ENCODE results near the gene DYNC1LI1. TPM values are rescaled to one million over a fixed set of nuclear protein-coding genes. Genes with fewer than 3 reads are reported as not detected.
"Not testable (repeated sequence)": the region's sequence is repeated elsewhere in the genome, so short reads cannot be mapped to it uniquely, and the experiment has no call there.

Gene DYNC1LI1
- total RNA-seq, 2 experiments from 2014 or later: 34.7 to 36.1 TPM

- H3K4me1 Mint-ChIP-seq: no peaks in the 10 kb centered on the region
- peaks cover 7% of the 10 kb centered on the region for H3K27me3 Mint-ChIP-seq
- DNase-seq: no peak
- no peak overlapping the region for H3K27ac Mint-ChIP-seq
- H3K36me3 Mint-ChIP-seq: no peaks in the 10 kb centered on the region
- H3K4me3 Mint-ChIP-seq: no peak overlapping the region
- no peaks in the 10 kb centered on the region for H3K9me3 Mint-ChIP-seq
These were observed 24.7 kb upstream of the DYNC1LI1 start for GRCh38 chr3:32595323-32595722.

GRCh38 chr3:32593903-32594525 lies 23.4 kb upstream of the DYNC1LI1 start:
- no peak overlapping the region for H3K4me3 Mint-ChIP-seq
- no peak overlapping the region for H3K27ac Mint-ChIP-seq
- peaks cover 7% of the 10 kb centered on the region for H3K27me3 Mint-ChIP-seq
- H3K4me1 Mint-ChIP-seq: no peaks in the 10 kb centered on the region
- DNase-seq: no peak
- H3K9me3 Mint-ChIP-seq: no peaks in the 10 kb centered on the region
- H3K36me3 Mint-ChIP-seq: no peaks in the 10 kb centered on the region

- Mint-ChIP-seq H3K27ac (no peak overlapping the region), H3K9me3 (no peaks in the 10 kb centered on the region), H3K36me3 (no peaks in the 10 kb centered on the region), H3K4me3 (no peak overlapping the region), H3K27me3 (peaks cover 3% of the 10 kb centered on the region), H3K4me1 (no peaks in the 10 kb centered on the region)
- DNase-seq: no peak
These were observed 22.2 kb upstream of the DYNC1LI1 start for GRCh38 chr3:32592696-32593353.

GRCh38 chr3:32592011-32592410 lies 21.4 kb upstream of the DYNC1LI1 start:
- DNase-seq: no peak
- Mint-ChIP-seq H3K9me3 (no peaks in the 10 kb centered on the region), H3K27me3 (no peaks in the 10 kb centered on the region), H3K36me3 (no peaks in the 10 kb centered on the region), H3K4me1 (no peaks in the 10 kb centered on the region), H3K27ac (no peak overlapping the region), H3K4me3 (no peak overlapping the region)

- Mint-ChIP-seq H3K36me3 (no peaks in the 10 kb centered on the region), H3K27me3 (no peaks in the 10 kb centered on the region), H3K9me3 (no peaks in the 10 kb centered on the region), H3K4me1 (no peaks in the 10 kb centered on the region), H3K4me3 (no peak overlapping the region), H3K27ac (no peak overlapping the region)
- no peak for DNase-seq
These were observed 20.5 kb upstream of the DYNC1LI1 start for GRCh38 chr3:32591186-32591585.

- no peak overlapping the region for H3K27ac Mint-ChIP-seq
- no peaks in the 10 kb centered on the region for H3K36me3 Mint-ChIP-seq
- H3K27me3 Mint-ChIP-seq: peaks cover 3% of the 10 kb centered on the region
- no peaks in the 10 kb centered on the region for H3K9me3 Mint-ChIP-seq
- H3K4me3 Mint-ChIP-seq: no peak overlapping the region
- no peaks in the 10 kb centered on the region for H3K4me1 Mint-ChIP-seq
- DNase-seq: no peak
These were observed 15.7 kb upstream of the DYNC1LI1 start for GRCh38 chr3:32586356-32586755.

- DNase-seq: no peak
- H3K27me3 Mint-ChIP-seq: peaks cover 3% of the 10 kb centered on the region
- no peaks in the 10 kb centered on the region for H3K4me1 Mint-ChIP-seq
- no peaks in the 10 kb centered on the region for H3K9me3 Mint-ChIP-seq
- H3K4me3 Mint-ChIP-seq: no peak overlapping the region
- H3K27ac Mint-ChIP-seq: no peak overlapping the region
- H3K36me3 Mint-ChIP-seq: no peaks in the 10 kb centered on the region
These were observed 14.0 kb upstream of the DYNC1LI1 start for GRCh38 chr3:32584660-32585059.

GRCh38 chr3:32583708-32584107 lies 13.1 kb upstream of the DYNC1LI1 start:
- no peaks in the 10 kb centered on the region for H3K9me3 Mint-ChIP-seq
- no peaks in the 10 kb centered on the region for H3K4me1 Mint-ChIP-seq
- DNase-seq: no peak
- no peaks in the 10 kb centered on the region for H3K36me3 Mint-ChIP-seq
- H3K4me3 Mint-ChIP-seq: no peak overlapping the region
- H3K27ac Mint-ChIP-seq: no peak overlapping the region
- H3K27me3 Mint-ChIP-seq: peaks cover 3% of the 10 kb centered on the region

GRCh38 chr3:32578669-32579068 lies 8.0 kb upstream of the DYNC1LI1 start:
- H3K27ac Mint-ChIP-seq, DNase-seq, H3K4me3 Mint-ChIP-seq, H3K27me3 Mint-ChIP-seq, H3K36me3 Mint-ChIP-seq, H3K9me3 Mint-ChIP-seq: not testable (repeated sequence)
- H3K4me1 Mint-ChIP-seq: peaks cover 11% of the 10 kb centered on the region

GRCh38 chr3:32577581-32578556 lies 7.2 kb upstream of the DYNC1LI1 start:
- Mint-ChIP-seq H3K9me3 (no peaks in the 10 kb centered on the region), H3K27ac (peak overlapping the region; percentile 68), H3K27me3 (no peaks in the 10 kb centered on the region), H3K36me3 (no peaks in the 10 kb centered on the region), H3K4me3 (peak overlapping the region; percentile 70), H3K4me1 (peaks cover 11% of the 10 kb centered on the region)
- DNase-seq: peak; percentile 12

- Mint-ChIP-seq H3K27ac (no peak overlapping the region), H3K4me3 (no peak overlapping the region), H3K9me3 (no peaks in the 10 kb centered on the region), H3K4me1 (peaks cover 11% of the 10 kb centered on the region), H3K36me3 (no peaks in the 10 kb centered on the region), H3K27me3 (no peaks in the 10 kb centered on the region)
- DNase-seq: no peak
These were observed 6.5 kb upstream of the DYNC1LI1 start for GRCh38 chr3:32577174-32577573.

- Mint-ChIP-seq H3K36me3 (no peaks in the 10 kb centered on the region), H3K4me3 (no peak overlapping the region), H3K4me1 (peaks cover 18% of the 10 kb centered on the region), H3K9me3 (no peaks in the 10 kb centered on the region), H3K27ac (no peak overlapping the region), H3K27me3 (no peaks in the 10 kb centered on the region)
- no peak for DNase-seq
These were observed 4.9 kb upstream of the DYNC1LI1 start for GRCh38 chr3:32575451-32576113.

- Mint-ChIP-seq H3K36me3 (peaks cover 7% of the 10 kb centered on the region), H3K4me3 (peak overlapping the region; percentile 90), H3K9me3 (no peaks in the 10 kb centered on the region), H3K27me3 (no peaks in the 10 kb centered on the region), H3K4me1 (peaks cover 24% of the 10 kb centered on the region), H3K27ac (peak overlapping the region; percentile 92)
- no peak for DNase-seq
These were observed 481 bp upstream of the DYNC1LI1 start for GRCh38 chr3:32571192-32571485.

- peak; percentile 54 for DNase-seq
- peak overlapping the region; percentile 81 for H3K27ac Mint-ChIP-seq
- peaks cover 12% of the 10 kb centered on the region for H3K36me3 Mint-ChIP-seq
- H3K4me3 Mint-ChIP-seq: peak overlapping the region; percentile 90
- H3K27me3 Mint-ChIP-seq: no peaks in the 10 kb centered on the region
- no peaks in the 10 kb centered on the region for H3K9me3 Mint-ChIP-seq
- H3K4me1 Mint-ChIP-seq: peaks cover 24% of the 10 kb centered on the region
These were observed 878 bp downstream of the DYNC1LI1 start for GRCh38 chr3:32569540-32570420.
